HG02943 (cell line): ENCODE data around the gene ERO1B.
"Not testable (repeated sequence)": the region's sequence is repeated elsewhere in the genome, so short reads cannot be mapped to it uniquely, and the experiment has no call there.

Experiments used
- ATAC-seq: cut with Tn5 transposase; IDR thresholded peaks from one replicate; pipeline ENCODE4 v1.9.1; 2021; ENCODE audit warnings: mild to moderate bottlenecking, low read depth, moderate library complexity; ENCODE audit not compliant: unreplicated experiment

Gene ERO1B

DNA sequence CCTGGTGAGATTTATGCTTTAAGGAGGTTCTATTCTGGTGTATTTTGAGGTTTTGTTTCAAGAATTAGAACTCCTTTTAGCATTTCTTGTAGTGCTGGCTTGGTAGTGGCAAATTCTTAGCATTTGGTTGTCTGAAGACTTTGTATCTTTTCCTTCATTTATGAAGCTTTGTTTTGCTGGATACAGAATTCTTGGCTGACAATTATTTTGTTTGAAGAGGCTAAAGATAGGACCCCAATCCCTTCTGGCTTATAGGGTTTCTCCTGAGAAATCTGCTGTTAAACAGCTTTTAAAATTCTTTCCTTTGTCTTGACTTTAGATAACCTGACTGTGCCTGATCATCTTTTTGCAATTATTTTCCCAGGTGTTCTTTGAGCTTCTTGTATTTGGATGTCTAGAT, 80.8 kb downstream of the ERO1B start:
- ATAC-seq, result no peak

DNA sequence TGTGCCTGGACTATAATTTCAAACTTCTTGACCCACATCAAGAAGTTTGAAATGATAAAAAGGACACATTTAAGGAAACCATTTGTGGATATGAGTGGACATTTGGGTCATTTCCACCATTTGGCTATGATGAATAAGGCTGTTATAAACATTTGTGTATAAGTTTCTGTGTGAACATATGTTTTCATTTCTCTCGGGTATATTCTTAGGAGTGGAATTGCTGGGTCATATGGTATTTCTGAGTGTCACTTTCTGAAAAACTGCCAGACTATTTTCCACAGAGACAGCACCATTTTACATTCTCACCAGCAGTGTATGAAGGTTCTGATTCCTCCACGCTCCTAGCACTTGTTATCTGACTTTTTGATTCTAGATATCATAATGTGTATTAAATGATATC, 88.6 kb downstream of the ERO1B start:
- no peak for ATAC-seq

DNA sequence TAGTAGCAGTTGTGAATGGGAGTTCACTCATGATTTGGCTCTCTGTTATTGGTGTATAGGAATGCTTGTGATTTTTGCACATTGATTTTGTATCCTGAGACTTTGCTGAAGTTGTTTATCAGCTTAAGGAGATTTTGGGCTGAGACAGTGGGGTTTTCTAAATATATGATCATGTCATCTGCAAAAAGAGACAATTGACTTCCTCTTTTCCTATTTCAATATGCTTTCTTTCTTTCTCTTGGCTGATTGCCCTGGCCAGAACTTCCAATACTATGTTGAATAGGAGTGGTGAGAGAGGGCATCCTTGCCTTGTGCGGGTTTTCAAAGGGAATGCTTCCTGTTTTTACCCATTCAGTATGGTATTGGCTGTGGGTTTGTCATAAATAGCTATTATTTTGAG, 93.7 kb downstream of the ERO1B start:
- ATAC-seq, result not testable (repeated sequence)

GRCh38 chr1:236186471-236186870, 95.3 kb downstream of the ERO1B start:
- ATAC-seq, result not testable (repeated sequence)

DNA sequence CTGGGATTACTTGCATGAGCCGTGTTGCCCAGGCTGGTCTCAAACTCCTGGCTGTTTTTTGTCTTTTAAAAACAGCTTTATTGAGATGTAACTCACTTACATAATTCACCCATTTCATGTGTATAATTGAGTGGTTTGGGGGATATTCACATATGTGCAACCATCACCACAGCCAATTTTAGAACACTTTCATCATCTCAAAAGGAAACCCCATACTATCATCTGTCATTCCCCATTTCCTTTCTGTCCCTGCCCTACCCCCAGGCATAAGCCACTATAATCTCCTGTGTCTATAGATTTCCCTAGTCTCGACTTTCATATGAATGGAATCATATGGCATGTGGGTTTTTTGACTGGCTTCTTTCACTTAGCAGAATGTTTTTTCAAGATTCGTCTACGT, 96.1 kb downstream of the ERO1B start:
- ATAC-seq, result no peak

GRCh38 chr1:236181059-236181458, 100.7 kb downstream of the ERO1B start:
- no peak for ATAC-seq

DNA sequence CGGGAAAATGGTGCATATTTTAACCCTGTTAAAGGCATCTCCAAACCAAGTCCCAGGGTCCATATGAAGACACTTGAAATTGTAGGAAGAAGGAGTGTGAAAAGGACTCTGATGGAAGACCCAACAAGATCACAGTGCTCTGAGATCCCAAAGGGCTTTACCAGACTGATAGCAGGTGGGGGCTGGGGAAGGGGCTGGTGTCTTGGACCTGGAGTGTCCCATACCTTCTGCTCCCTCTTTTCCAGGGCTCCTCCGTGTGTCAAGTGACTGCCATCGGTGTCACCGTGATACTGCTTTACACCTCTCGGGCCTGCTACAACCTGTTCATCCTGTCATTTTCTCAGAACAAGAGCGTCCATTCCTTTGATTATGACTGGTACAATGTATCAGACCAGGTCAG, 102.1 kb downstream of the ERO1B start:
- ATAC-seq, result no peak

DNA sequence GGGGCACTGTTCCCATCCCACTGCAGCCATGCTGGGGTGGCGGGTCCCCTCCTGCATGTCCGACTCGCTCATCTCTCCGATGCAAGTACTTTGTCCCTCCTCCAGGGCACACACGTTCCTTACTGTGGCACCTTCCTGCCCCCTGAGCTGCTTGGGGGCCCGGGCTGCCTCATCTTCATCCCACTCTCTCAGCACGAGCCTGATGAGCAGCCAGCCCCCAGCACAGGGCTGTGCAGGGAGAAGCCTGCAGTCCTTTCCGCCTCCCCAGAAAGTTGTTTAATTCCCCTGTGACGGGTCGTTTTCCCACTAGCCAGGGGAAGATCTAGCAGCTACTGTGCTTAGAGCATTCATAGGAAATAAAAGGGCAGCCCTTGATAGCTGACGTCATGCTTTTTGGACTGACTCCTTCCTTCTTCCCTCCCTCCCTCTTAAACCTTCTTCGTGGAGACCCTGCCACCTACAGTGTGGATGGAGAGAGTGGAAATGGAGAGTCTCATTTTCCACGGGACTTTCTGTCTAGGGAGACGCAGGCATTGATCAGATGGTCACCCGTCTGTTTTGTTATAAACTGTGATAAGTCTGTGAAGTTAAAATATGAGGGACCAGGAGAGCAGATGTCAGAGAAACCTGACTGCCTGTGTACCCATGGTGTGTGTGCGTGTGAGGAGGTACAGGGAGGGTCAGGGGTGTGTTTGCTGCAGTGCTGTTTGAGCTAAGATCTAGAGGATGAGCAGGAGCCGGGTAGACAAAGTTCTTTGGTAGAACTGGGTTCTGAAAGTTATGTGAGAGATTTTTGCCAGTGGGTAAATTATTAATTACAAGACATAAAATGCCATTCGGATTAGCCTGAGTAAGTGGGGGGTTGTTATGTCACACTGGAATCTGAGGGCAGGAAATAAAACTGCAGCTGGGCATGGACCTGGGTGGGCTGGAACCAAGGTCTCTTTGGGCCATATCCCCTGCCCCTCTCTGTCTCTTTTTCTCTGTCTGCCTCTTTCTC, 105.1 kb downstream of the ERO1B start:
- ATAC-seq, result no peak

GRCh38 chr1:236175642-236176336, 106.0 kb downstream of the ERO1B start:
- ATAC-seq, result no peak

DNA sequence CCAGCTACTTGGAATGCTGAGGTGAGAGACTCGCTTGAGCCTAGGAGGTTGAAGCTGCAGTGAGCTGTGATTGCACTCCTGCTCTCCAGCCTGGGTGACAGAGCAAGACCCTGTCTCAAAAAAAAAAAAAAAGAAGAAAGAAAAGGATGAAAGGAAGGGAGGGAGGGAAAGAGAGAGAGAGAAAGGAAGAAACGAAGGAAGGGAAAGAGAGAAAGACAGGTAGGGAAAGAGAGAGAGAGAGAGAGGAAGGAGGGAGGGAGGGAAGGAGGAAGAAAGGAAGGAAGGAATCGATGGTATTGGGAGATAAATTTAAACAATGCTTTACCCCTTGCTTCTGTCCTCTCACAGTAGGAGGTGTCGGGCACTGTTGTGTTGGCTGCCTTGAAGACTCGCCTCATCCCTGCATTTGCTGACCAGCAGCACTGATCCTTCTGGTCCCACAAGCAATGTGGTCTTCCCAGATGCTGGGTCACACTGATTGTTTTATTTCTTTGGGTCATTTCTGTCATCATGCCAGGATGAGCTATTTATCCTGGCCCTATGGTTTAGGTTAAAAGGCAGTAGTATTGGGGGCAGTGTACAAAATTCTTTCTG, 108.5 kb downstream of the ERO1B start:
- no peak for ATAC-seq

GRCh38 chr1:236172041-236172579, 109.6 kb downstream of the ERO1B start:
- no peak for ATAC-seq

GRCh38 chr1:236168716-236169429, 112.9 kb downstream of the ERO1B start:
- ATAC-seq, result no peak

- ATAC-seq, result no peak
Observed at GRCh38 chr1:236167578-236167977, 114.2 kb downstream of the ERO1B start.

DNA sequence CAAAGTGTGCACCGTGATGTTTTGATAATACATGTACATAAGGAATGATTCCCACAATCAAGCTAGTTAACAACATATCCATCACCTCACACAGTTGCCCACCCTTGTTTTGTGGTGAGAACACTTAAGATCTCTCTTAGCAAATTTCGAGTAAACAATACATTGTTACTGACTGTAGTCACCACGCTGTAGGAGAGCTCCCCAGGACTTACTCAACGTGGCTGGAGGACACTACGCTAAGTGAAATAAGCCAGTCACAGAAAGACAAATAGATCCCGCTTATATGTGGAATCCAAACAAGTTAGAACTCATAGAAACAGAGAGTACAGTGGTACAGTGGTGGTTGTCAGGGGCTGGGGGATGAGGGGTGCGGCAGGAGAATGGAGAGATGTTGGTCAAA, 114.6 kb downstream of the ERO1B start:
- ATAC-seq, result no peak

GRCh38 chr1:236166041-236166440, 115.7 kb downstream of the ERO1B start:
- ATAC-seq, result no peak
